Effector memory CD8-positive, alpha-beta T cell (primary cell): ENCODE measurements around the gene IL1RAPL1.

Source experiments
- ATAC-seq: fragments of 150-1000 bp; cut with Tn5 transposase; replicated peaks from 2 replicates; pipeline ENCODE4 v1.10.0; 2021; ENCODE audit warnings: mild to moderate bottlenecking, moderate library complexity
- DNase-seq, 3 experiments: peaks; one replicate each; pipeline ENCODE4 v3.0.0; 2021
- H3K27ac Mint-ChIP-seq, 2 donors: one replicate each; pipeline ENCODE4 v1.8.0; 2022; ENCODE audit warnings: mild to moderate bottlenecking in 2 of 2, mixed read lengths in 2 of 2, moderate library complexity in 2 of 2
- H3K27me3 Mint-ChIP-seq, 2 donors: one replicate each; pipeline ENCODE4 v1.8.0; 2022; ENCODE audit warnings: mixed read lengths in 2 of 2
- H3K36me3 Mint-ChIP-seq: one replicate; pipeline ENCODE4 v1.8.0; 2022; ENCODE audit warnings: mild to moderate bottlenecking, moderate library complexity, mixed read lengths; ENCODE audit not compliant: insufficient read depth
- H3K4me1 Mint-ChIP-seq, 2 donors: one replicate each; pipeline ENCODE4 v1.8.0; 2022; ENCODE audit warnings: low read depth in 2 of 2, mixed read lengths in 2 of 2
- H3K4me3 Mint-ChIP-seq, 2 donors: one replicate each; pipeline ENCODE4 v1.8.0; 2022; ENCODE audit warnings: mild to moderate bottlenecking in 2 of 2, mixed read lengths in 2 of 2, moderate library complexity in 2 of 2
- H3K9me3 Mint-ChIP-seq, 2 donors: one replicate each; pipeline ENCODE4 v1.8.0; 2022; ENCODE audit warnings: mixed read lengths in 2 of 2
- total RNA-seq, 9 experiments: gene quantifications; one replicate each; lab custom pipeline; 2026; lab: John Stamatoyannopoulos, UW

Gene IL1RAPL1
- total RNA-seq: 0 to 0.21 (median 0) reads per million in 9 experiments

GRCh38 chrX:28586981-28587551 is at the start of gene IL1RAPL1:
TSS of gene IL1RAPL1 (plus strand) at chrX:28587446.
- no peak within 1 kb of the TSS for H3K27ac Mint-ChIP-seq
- no peaks in the 10 kb centered on the region for H3K36me3 Mint-ChIP-seq
- ATAC-seq (no peak), DNase-seq (no peak)
- H3K4me3 Mint-ChIP-seq: no peak within 1 kb of the TSS
- no peaks in the 10 kb centered on the region for H3K9me3 Mint-ChIP-seq
- no peaks in the 10 kb centered on the region for H3K27me3 Mint-ChIP-seq
- no peaks in the 10 kb centered on the region for H3K4me1 Mint-ChIP-seq

GRCh38 chrX:28542791-28543190 is 44.5 kb upstream of the IL1RAPL1 start:
- H3K27me3 Mint-ChIP-seq: no peaks in the 10 kb centered on the region
- DNase-seq (no peak), ATAC-seq (no peak)
- no peak overlapping the region for H3K27ac Mint-ChIP-seq
- H3K4me1 Mint-ChIP-seq: no peaks in the 10 kb centered on the region
- peaks cover 0 to 6% of the 10 kb centered on the region in 2 donors for H3K9me3 Mint-ChIP-seq
- no peaks in the 10 kb centered on the region for H3K36me3 Mint-ChIP-seq
- no peak overlapping the region for H3K4me3 Mint-ChIP-seq

GRCh38 chrX:28549838-28550237 is 37.4 kb upstream of the IL1RAPL1 start:
- DNase-seq: no peak
- H3K36me3 Mint-ChIP-seq: no peaks in the 10 kb centered on the region
- H3K9me3 Mint-ChIP-seq: peaks cover 5 to 6% of the 10 kb centered on the region in 2 donors
- no peaks in the 10 kb centered on the region for H3K27me3 Mint-ChIP-seq
- H3K4me3 Mint-ChIP-seq: no peak overlapping the region
- H3K27ac Mint-ChIP-seq: no peak overlapping the region
- ATAC-seq: no peak
- no peaks in the 10 kb centered on the region for H3K4me1 Mint-ChIP-seq

GRCh38 chrX:28550331-28550872 is 36.8 kb upstream of the IL1RAPL1 start:
- Mint-ChIP-seq H3K4me1 (no peaks in the 10 kb centered on the region), H3K36me3 (no peaks in the 10 kb centered on the region), H3K9me3 (peaks cover 5 to 6% of the 10 kb centered on the region in 2 donors), H3K27me3 (no peaks in the 10 kb centered on the region), H3K27ac (no peak overlapping the region), H3K4me3 (no peak overlapping the region)
- ATAC-seq (no peak), DNase-seq (no peak)

- Mint-ChIP-seq H3K27ac (no peak overlapping the region), H3K9me3 (peaks cover 5 to 6% of the 10 kb centered on the region in 2 donors), H3K4me1 (no peaks in the 10 kb centered on the region), H3K36me3 (no peaks in the 10 kb centered on the region), H3K4me3 (no peak overlapping the region), H3K27me3 (no peaks in the 10 kb centered on the region)
- no peak for DNase-seq
- ATAC-seq: no peak
Measured at GRCh38 chrX:28552322-28552721, 34.9 kb upstream of the IL1RAPL1 start.

- H3K27me3 Mint-ChIP-seq: no peaks in the 10 kb centered on the region
- H3K9me3 Mint-ChIP-seq: peaks cover 4% of the 10 kb centered on the region in 2 donors
- H3K4me3 Mint-ChIP-seq: no peak overlapping the region
- no peaks in the 10 kb centered on the region for H3K4me1 Mint-ChIP-seq
- no peaks in the 10 kb centered on the region for H3K36me3 Mint-ChIP-seq
- DNase-seq (no peak), ATAC-seq (no peak)
- no peak overlapping the region for H3K27ac Mint-ChIP-seq
Measured at GRCh38 chrX:28552882-28553829, 34.1 kb upstream of the IL1RAPL1 start.

GRCh38 chrX:28576117-28576516 is 11.1 kb upstream of the IL1RAPL1 start:
- H3K9me3 Mint-ChIP-seq: peaks cover 2 to 4% of the 10 kb centered on the region in 2 donors
- ATAC-seq: no peak
- no peak overlapping the region for H3K27ac Mint-ChIP-seq
- no peaks in the 10 kb centered on the region for H3K27me3 Mint-ChIP-seq
- H3K4me1 Mint-ChIP-seq: no peaks in the 10 kb centered on the region
- H3K4me3 Mint-ChIP-seq: no peak overlapping the region
- H3K36me3 Mint-ChIP-seq: no peaks in the 10 kb centered on the region
- DNase-seq: no peak

GRCh38 chrX:28581522-28581921 is 5.7 kb upstream of the IL1RAPL1 start:
- ATAC-seq: no peak
- H3K36me3 Mint-ChIP-seq: no peaks in the 10 kb centered on the region
- no peaks in the 10 kb centered on the region for H3K9me3 Mint-ChIP-seq
- H3K4me3 Mint-ChIP-seq: no peak overlapping the region
- DNase-seq: no peak
- H3K27ac Mint-ChIP-seq: no peak overlapping the region
- no peaks in the 10 kb centered on the region for H3K27me3 Mint-ChIP-seq
- H3K4me1 Mint-ChIP-seq: no peaks in the 10 kb centered on the region

GRCh38 chrX:28582511-28582910 is 4.7 kb upstream of the IL1RAPL1 start:
- H3K4me3 Mint-ChIP-seq: no peak overlapping the region
- no peaks in the 10 kb centered on the region for H3K4me1 Mint-ChIP-seq
- H3K36me3 Mint-ChIP-seq: no peaks in the 10 kb centered on the region
- no peak for DNase-seq
- no peaks in the 10 kb centered on the region for H3K27me3 Mint-ChIP-seq
- no peaks in the 10 kb centered on the region for H3K9me3 Mint-ChIP-seq
- ATAC-seq: no peak
- H3K27ac Mint-ChIP-seq: no peak overlapping the region

- Mint-ChIP-seq H3K4me1 (no peaks in the 10 kb centered on the region), H3K36me3 (no peaks in the 10 kb centered on the region), H3K9me3 (no peaks in the 10 kb centered on the region), H3K4me3 (no peak overlapping the region), H3K27me3 (no peaks in the 10 kb centered on the region), H3K27ac (no peak overlapping the region)
- DNase-seq (no peak), ATAC-seq (no peak)
Measured at GRCh38 chrX:28584025-28584424, 3.2 kb upstream of the IL1RAPL1 start.

- H3K4me3 Mint-ChIP-seq: no peak overlapping the region
- H3K27ac Mint-ChIP-seq: no peak overlapping the region
- DNase-seq (no peak), ATAC-seq (no peak)
- H3K4me1 Mint-ChIP-seq: no peaks in the 10 kb centered on the region
- H3K9me3 Mint-ChIP-seq: no peaks in the 10 kb centered on the region
- no peaks in the 10 kb centered on the region for H3K36me3 Mint-ChIP-seq
- no peaks in the 10 kb centered on the region for H3K27me3 Mint-ChIP-seq
Measured at GRCh38 chrX:28585767-28586166, 1.5 kb upstream of the IL1RAPL1 start.

- no peak for DNase-seq
- no peak overlapping the region for H3K27ac Mint-ChIP-seq
- H3K9me3 Mint-ChIP-seq: no peaks in the 10 kb centered on the region
- no peak overlapping the region for H3K4me3 Mint-ChIP-seq
- no peaks in the 10 kb centered on the region for H3K27me3 Mint-ChIP-seq
- ATAC-seq: no peak
- no peaks in the 10 kb centered on the region for H3K36me3 Mint-ChIP-seq
- no peaks in the 10 kb centered on the region for H3K4me1 Mint-ChIP-seq
Measured at GRCh38 chrX:28586286-28586685, 960 bp upstream of the IL1RAPL1 start.

GRCh38 chrX:28589046-28589445 is 1.8 kb downstream of the IL1RAPL1 start:
- no peak for DNase-seq
- Mint-ChIP-seq H3K9me3 (no peaks in the 10 kb centered on the region), H3K27me3 (no peaks in the 10 kb centered on the region), H3K4me3 (no peak overlapping the region), H3K4me1 (no peaks in the 10 kb centered on the region), H3K27ac (no peak overlapping the region), H3K36me3 (no peaks in the 10 kb centered on the region)
- ATAC-seq: no peak

GRCh38 chrX:28590396-28590795 is 3.1 kb downstream of the IL1RAPL1 start:
- Mint-ChIP-seq H3K4me3 (no peak overlapping the region), H3K4me1 (no peaks in the 10 kb centered on the region), H3K9me3 (peaks cover 0 to 2% of the 10 kb centered on the region in 2 donors), H3K27me3 (no peaks in the 10 kb centered on the region), H3K27ac (no peak overlapping the region), H3K36me3 (no peaks in the 10 kb centered on the region)
- DNase-seq: no peak
- ATAC-seq: no peak
